Limb (tissue), 2 donors: ENCODE measurements around the gene EFCAB10.
A peak's percentile ranks its signal among the peaks of the same experiment; 100 is the strongest.
"Not testable (repeated sequence)": the region's sequence is repeated elsewhere in the genome, so short reads cannot be mapped to it uniquely, and the experiment has no call there.

Experiments used
- DNase-seq, 2 donors: peaks; one replicate each; pipeline ENCODE4 v3.0.0-alpha.2; 2016; ENCODE audit errors: extremely low spot score in 2 of 2

Gene EFCAB10

GRCh38 chr7:105599080-105599479 lies 17.8 kb upstream of the EFCAB10 start:
- DNase-seq = not testable (repeated sequence)

- DNase-seq = no peak
These were observed 15.6 kb upstream of the EFCAB10 start for GRCh38 chr7:105596866-105597265.

- DNase-seq = no peak
These were observed 12.7 kb upstream of the EFCAB10 start for GRCh38 chr7:105594034-105594433.

- DNase-seq = no peak
These were observed 10.2 kb upstream of the EFCAB10 start for GRCh38 chr7:105591522-105591921.

GRCh38 chr7:105590793-105591192 lies 9.5 kb upstream of the EFCAB10 start:
- DNase-seq = no peak

- DNase-seq = peak; percentile 43 to 61
These were observed 8.2 kb upstream of the EFCAB10 start for GRCh38 chr7:105589356-105590077.

- no peak for DNase-seq
These were observed 6.8 kb upstream of the EFCAB10 start for GRCh38 chr7:105587909-105588635.

GRCh38 chr7:105585850-105586500 lies 4.7 kb upstream of the EFCAB10 start:
- DNase-seq = no peak

GRCh38 chr7:105584165-105584564 lies 2.9 kb upstream of the EFCAB10 start:
- no peak for DNase-seq

GRCh38 chr7:105583061-105583460 lies 1.8 kb upstream of the EFCAB10 start:
- DNase-seq = no peak

GRCh38 chr7:105580022-105580740 lies 1.1 kb downstream of the EFCAB10 start:
- DNase-seq = no peak

- DNase-seq = no peak
These were observed 2.8 kb downstream of the EFCAB10 start for GRCh38 chr7:105578496-105578895.

- peak in 1 of 2 donors; percentile 21 for DNase-seq
These were observed 4.0 kb downstream of the EFCAB10 start for GRCh38 chr7:105577251-105577650.

GRCh38 chr7:105571891-105572290 lies 9.4 kb downstream of the EFCAB10 start:
- no peak for DNase-seq

- DNase-seq = no peak
These were observed 13.5 kb downstream of the EFCAB10 start for GRCh38 chr7:105567821-105568220.

GRCh38 chr7:105567024-105567423 lies 14.3 kb downstream of the EFCAB10 start:
- no peak for DNase-seq

- DNase-seq = no peak
These were observed 16.1 kb downstream of the EFCAB10 start for GRCh38 chr7:105565190-105565589.

- DNase-seq = no peak
These were observed 21.4 kb downstream of the EFCAB10 start for GRCh38 chr7:105559926-105560325.

- no peak for DNase-seq
These were observed 43.0 kb downstream of the EFCAB10 start for GRCh38 chr7:105538339-105538738.

GRCh38 chr7:105532709-105533460 lies 48.4 kb downstream of the EFCAB10 start:
- DNase-seq = no peak
